ENCODE measurements around the gene CFD.
"Not testable (repeated sequence)": the region's sequence is repeated elsewhere in the genome, so short reads cannot be mapped to it uniquely, and the experiment has no call there.

The CFD gene

DNA sequence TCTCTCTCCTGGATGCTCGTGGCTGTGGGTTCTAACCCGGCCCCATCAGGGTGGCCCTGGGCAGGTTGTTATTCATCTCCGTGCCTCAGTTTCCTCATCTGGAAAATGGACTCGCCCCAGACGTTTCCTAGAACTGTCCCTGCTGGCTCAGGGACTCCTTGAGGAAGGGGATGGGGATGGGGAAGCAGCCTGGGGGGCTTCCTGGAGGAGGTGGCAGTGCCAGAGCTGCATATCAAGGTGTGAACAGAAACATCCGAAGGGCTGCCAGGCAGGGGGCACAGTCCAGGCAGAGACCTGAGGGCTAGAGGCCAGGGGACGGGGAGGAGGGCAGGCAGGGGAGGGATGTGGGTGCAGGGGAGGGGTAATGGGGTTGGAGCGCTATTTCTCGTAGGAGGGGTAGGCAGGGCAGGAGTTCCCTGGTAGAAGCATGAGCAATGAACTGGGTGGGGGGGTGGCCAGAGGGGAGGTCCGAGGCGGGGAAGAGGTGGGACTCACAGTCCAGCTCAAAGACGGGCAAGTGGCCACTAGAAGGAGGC lies 11.0 kb upstream of the CFD start:
- Histone ChIP-seq H3K9ac (ENCODE audit: low read length) (no peak overlapping the region), H3K4me1 (ENCODE audit: control insufficient read depth, low read depth, low read length) (no peaks in the 10 kb centered on the region), H3K27me3 (ENCODE audit: control insufficient read depth, insufficient read depth, low read length) (peaks cover 11% of the 10 kb centered on the region), H3K9me3 (ENCODE audit: control insufficient read depth, low read depth, low read length) (no peaks in the 10 kb centered on the region), H3K36me3 (ENCODE audit: control insufficient read depth, low read depth, low read length) (no peaks in the 10 kb centered on the region), H3K4me3 (ENCODE audit: low read length) (no peak overlapping the region), H3K27ac (ENCODE audit: low read length) (no peak overlapping the region)

DNA sequence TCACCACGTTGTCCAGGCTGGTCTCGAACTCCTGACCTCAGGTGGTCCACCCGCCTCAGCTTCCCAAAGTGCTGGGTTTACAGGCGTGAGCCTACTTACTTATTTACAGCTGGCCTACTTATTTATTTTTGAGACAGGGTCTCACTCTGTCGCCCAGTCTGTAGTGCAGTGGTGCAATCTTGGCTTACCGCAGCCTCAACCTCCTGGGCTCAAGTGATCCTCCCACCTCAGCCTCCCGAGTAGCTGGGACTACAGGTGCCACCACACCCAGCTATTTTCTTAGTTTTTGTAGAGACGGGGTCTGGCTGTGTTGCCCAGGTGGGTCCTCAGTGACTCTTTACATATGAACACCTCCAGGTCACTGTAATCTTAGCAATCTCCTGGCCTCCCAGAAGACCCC lies 10.3 kb upstream of the CFD start:
- not testable (repeated sequence) for H3K27ac ChIP-seq (ENCODE audit: low read length); H3K36me3 ChIP-seq (ENCODE audit: control insufficient read depth, low read depth, low read length); H3K27me3 ChIP-seq (ENCODE audit: control insufficient read depth, insufficient read depth, low read length); H3K4me3 ChIP-seq (ENCODE audit: low read length); H3K4me1 ChIP-seq (ENCODE audit: control insufficient read depth, low read depth, low read length); H3K9ac ChIP-seq (ENCODE audit: low read length); H3K9me3 ChIP-seq (ENCODE audit: control insufficient read depth, low read depth, low read length)

DNA sequence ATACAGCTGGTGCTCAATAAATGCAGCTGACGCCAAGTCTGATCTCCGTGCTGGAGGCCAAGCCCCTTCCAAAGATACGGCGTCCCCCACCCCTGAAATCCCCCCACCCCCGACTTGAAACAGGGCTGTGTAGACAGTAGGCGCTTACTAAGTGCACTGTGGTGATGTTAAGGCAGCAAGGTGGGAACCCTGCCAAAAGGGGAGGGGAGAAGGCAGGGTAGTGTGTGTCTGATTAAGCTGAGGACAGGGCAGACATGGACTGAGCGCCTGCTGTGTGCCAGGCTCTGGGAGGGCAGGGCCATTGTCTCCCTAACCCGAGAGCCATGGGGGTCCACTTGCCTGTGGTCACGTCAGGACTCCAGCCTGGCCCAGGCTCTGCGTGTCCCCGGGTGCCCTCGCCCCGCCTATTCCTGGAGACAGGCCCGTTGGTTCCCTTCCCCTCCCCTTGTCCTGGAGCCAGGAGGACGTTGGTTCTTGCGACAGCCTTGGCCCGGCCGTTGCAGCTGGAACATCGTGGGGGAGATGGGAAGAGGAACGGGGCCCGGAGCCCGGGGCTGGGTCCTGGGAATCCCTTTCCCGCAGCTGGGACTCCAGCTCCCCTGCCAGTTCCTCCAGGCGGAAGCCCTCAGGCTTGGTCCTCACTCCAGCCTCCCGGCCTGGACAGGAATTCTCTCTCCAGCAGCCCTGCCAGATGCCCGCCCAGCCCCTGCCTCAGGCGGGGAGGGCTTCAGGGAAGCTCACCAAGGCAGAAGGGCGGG lies 9.1 kb upstream of the CFD start:
- no peaks in the 10 kb centered on the region for H3K36me3 ChIP-seq (ENCODE audit: control insufficient read depth, low read depth, low read length)
- no peaks in the 10 kb centered on the region for H3K27me3 ChIP-seq (ENCODE audit: control insufficient read depth, insufficient read depth, low read length)

GRCh38 chr19:850979-851335 lies 8.5 kb upstream of the CFD start:
- H3K36me3 ChIP-seq (ENCODE audit: control insufficient read depth, low read depth, low read length), result no peaks in the 10 kb centered on the region
- H3K9ac ChIP-seq (ENCODE audit: low read length), result no peak overlapping the region
- no peak overlapping the region for H3K27ac ChIP-seq (ENCODE audit: low read length)
- H3K4me3 ChIP-seq (ENCODE audit: low read length), result no peak overlapping the region
- H3K9me3 ChIP-seq (ENCODE audit: control insufficient read depth, low read depth, low read length), result no peaks in the 10 kb centered on the region
- H3K4me1 ChIP-seq (ENCODE audit: control insufficient read depth, low read depth, low read length), result no peaks in the 10 kb centered on the region
- no peaks in the 10 kb centered on the region for H3K27me3 ChIP-seq (ENCODE audit: control insufficient read depth, insufficient read depth, low read length)

More for the DNA sequence above, 9.1 kb upstream of the CFD start:
- Histone ChIP-seq H3K4me1 (ENCODE audit: control insufficient read depth, low read depth, low read length) (no peaks in the 10 kb centered on the region), H3K9me3 (ENCODE audit: control insufficient read depth, low read depth, low read length) (no peaks in the 10 kb centered on the region), H3K9ac (ENCODE audit: low read length) (no peak overlapping the region), H3K4me3 (ENCODE audit: low read length) (no peak overlapping the region), H3K27ac (ENCODE audit: low read length) (no peak overlapping the region)

DNA sequence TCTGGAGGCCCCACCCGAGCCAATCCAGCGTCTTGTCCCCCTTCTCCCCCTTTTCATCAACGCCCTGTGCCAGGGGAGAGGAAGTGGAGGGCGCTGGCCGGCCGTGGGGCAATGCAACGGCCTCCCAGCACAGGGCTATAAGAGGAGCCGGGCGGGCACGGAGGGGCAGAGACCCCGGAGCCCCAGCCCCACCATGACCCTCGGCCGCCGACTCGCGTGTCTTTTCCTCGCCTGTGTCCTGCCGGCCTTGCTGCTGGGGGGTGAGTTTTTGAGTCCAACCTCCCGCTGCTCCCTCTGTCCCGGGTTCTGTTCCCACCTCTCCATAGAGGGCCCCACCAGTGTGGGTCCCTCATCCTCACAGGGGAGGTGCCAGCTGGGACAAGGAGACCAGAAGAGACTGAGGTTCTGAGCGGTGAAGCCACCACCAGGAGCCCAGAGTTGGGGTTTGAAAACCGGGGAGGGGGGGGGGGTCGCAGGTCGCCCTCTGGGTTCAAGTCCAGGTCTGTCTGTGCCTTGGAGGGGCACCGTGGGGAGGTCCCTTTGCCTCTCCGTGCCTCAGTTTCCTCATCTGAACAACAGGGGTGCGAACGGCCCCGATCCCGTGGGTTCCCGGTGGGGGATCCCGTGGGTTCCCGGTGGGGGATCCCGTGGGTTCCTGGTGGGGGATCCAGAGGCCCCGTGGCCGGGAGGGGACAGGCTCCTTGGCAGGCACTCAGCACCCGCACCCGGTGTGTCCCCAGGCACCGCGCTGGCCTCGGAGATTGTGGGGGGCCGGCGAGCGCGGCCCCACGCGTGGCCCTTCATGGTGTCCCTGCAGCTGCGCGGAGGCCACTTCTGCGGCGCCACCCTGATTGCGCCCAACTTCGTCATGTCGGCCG lies 7.1 kb upstream of the CFD start, which contains the start of gene ELANE:
ELANE (plus strand) TSS at position 168 of the 878 bp plus-strand sequence; CDS start at position 194, 26 bp downstream.
- H3K4me3 ChIP-seq (ENCODE audit: low read length), result no peak within 1 kb of the TSS
- H3K27ac ChIP-seq (ENCODE audit: low read length), result no peak within 1 kb of the TSS
- H3K9me3 ChIP-seq (ENCODE audit: control insufficient read depth, low read depth, low read length), result no peaks in the 10 kb centered on the region
- H3K9ac ChIP-seq (ENCODE audit: low read length), result no peak within 1 kb of the TSS
- H3K27me3 ChIP-seq (ENCODE audit: control insufficient read depth, insufficient read depth, low read length), result no peaks in the 10 kb centered on the region
- no peaks in the 10 kb centered on the region for H3K4me1 ChIP-seq (ENCODE audit: control insufficient read depth, low read depth, low read length)
- no peaks in the 10 kb centered on the region for H3K36me3 ChIP-seq (ENCODE audit: control insufficient read depth, low read depth, low read length)

DNA sequence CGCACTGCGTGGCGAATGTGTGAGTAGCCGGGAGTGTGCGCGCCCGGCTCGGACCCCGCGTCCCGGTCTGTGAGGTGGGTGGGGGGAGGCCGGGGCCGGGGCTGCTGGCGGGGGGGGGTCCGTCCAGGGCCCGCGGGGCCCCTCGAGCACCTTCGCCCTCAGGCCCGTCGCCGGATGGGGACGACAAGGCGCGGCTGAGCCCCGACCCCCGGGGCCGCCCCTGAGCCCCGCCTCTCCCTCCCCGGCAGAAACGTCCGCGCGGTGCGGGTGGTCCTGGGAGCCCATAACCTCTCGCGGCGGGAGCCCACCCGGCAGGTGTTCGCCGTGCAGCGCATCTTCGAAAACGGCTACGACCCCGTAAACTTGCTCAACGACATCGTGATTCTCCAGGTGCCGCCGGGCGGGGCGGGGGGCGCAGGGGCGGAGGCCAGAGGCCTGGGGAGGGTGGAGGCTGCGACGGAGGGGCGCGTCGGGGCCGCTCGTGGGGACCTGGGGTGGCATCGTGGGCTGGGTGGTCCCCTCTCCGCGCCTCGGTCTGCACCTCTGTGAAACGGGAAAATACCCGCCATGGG lies 6.4 kb upstream of the CFD start:
- H3K9ac ChIP-seq (ENCODE audit: low read length), result no peak overlapping the region
- H3K36me3 ChIP-seq (ENCODE audit: control insufficient read depth, low read depth, low read length), result no peaks in the 10 kb centered on the region
- no peaks in the 10 kb centered on the region for H3K4me1 ChIP-seq (ENCODE audit: control insufficient read depth, low read depth, low read length)
- H3K4me3 ChIP-seq (ENCODE audit: low read length), result no peak overlapping the region
- H3K27ac ChIP-seq (ENCODE audit: low read length), result no peak overlapping the region
- H3K27me3 ChIP-seq (ENCODE audit: control insufficient read depth, insufficient read depth, low read length), result no peaks in the 10 kb centered on the region
- H3K9me3 ChIP-seq (ENCODE audit: control insufficient read depth, low read depth, low read length), result no peaks in the 10 kb centered on the region

- H3K4me1 ChIP-seq (ENCODE audit: control insufficient read depth, low read depth, low read length); H3K9me3 ChIP-seq (ENCODE audit: control insufficient read depth, low read depth, low read length); H3K27me3 ChIP-seq (ENCODE audit: control insufficient read depth, insufficient read depth, low read length); H3K36me3 ChIP-seq (ENCODE audit: control insufficient read depth, low read depth, low read length); H3K27ac ChIP-seq (ENCODE audit: low read length); H3K4me3 ChIP-seq (ENCODE audit: low read length); H3K9ac ChIP-seq (ENCODE audit: low read length): not testable (repeated sequence)
These were observed 5.7 kb upstream of the CFD start for GRCh38 chr19:853614-854220.

DNA sequence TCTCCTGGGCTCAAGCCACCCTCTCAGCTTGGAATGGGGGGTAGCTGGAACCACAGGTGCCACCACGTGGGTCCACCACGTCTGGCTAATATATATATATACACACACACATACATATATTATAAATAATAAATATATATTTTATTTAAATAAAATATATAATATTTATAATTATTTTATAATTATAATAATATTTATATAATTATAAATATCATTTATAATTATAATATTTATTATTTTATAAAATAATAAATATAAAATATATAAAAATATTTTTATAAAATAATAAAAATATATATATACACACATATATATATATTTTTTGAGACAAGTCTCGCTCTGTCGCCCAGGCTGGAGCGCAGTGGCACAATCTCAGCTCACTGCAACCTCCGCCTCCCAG lies 4.9 kb upstream of the CFD start:
- no peak overlapping the region for H3K4me3 ChIP-seq (ENCODE audit: low read length)
- no peaks in the 10 kb centered on the region for H3K36me3 ChIP-seq (ENCODE audit: control insufficient read depth, low read depth, low read length)
- H3K27me3 ChIP-seq (ENCODE audit: control insufficient read depth, insufficient read depth, low read length), result peaks cover 10% of the 10 kb centered on the region
- no peak overlapping the region for H3K9ac ChIP-seq (ENCODE audit: low read length)
- no peak overlapping the region for H3K27ac ChIP-seq (ENCODE audit: low read length)
- no peaks in the 10 kb centered on the region for H3K9me3 ChIP-seq (ENCODE audit: control insufficient read depth, low read depth, low read length)
- no peaks in the 10 kb centered on the region for H3K4me1 ChIP-seq (ENCODE audit: control insufficient read depth, low read depth, low read length)

DNA sequence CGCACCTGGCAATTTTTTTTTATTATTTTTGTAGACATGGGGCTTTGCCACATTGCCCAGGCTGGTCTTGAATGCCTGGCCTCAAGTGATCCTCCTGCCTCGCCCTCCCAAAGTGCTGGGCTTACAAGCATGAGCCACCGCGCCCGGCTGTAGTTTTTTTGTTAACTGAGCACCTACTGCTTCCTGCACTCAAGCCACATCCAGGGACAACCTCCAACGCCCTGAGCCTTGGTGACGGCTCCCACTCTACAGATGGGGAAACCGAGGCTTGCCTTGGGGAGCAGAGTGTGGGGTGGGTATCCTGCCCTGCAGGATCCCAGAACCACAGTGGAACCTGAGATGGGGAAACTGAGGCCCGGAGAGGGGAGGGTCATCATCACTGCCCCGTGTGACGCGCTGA lies 4.3 kb upstream of the CFD start:
- Histone ChIP-seq H3K27ac (ENCODE audit: low read length) (no peak overlapping the region), H3K27me3 (ENCODE audit: control insufficient read depth, insufficient read depth, low read length) (peaks cover 16% of the 10 kb centered on the region), H3K9ac (ENCODE audit: low read length) (no peak overlapping the region), H3K4me1 (ENCODE audit: control insufficient read depth, low read depth, low read length) (no peaks in the 10 kb centered on the region), H3K4me3 (ENCODE audit: low read length) (no peak overlapping the region), H3K36me3 (ENCODE audit: control insufficient read depth, low read depth, low read length) (no peaks in the 10 kb centered on the region), H3K9me3 (ENCODE audit: control insufficient read depth, low read depth, low read length) (no peaks in the 10 kb centered on the region)

DNA sequence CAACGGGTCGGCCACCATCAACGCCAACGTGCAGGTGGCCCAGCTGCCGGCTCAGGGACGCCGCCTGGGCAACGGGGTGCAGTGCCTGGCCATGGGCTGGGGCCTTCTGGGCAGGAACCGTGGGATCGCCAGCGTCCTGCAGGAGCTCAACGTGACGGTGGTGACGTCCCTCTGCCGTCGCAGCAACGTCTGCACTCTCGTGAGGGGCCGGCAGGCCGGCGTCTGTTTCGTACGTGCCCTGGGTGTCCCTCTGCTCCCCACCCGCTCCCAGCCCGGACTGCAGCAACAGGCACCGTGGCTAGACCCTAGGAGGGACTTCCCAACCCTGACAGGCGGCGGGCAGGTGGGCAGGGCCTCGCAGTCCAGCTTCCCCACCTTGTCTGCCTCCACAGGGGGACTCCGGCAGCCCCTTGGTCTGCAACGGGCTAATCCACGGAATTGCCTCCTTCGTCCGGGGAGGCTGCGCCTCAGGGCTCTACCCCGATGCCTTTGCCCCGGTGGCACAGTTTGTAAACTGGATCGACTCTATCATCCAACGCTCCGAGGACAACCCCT lies 3.8 kb upstream of the CFD start:
- no peaks in the 10 kb centered on the region for H3K4me1 ChIP-seq (ENCODE audit: control insufficient read depth, low read depth, low read length)
- no peak overlapping the region for H3K9ac ChIP-seq (ENCODE audit: low read length)
- H3K9me3 ChIP-seq (ENCODE audit: control insufficient read depth, low read depth, low read length), result no peaks in the 10 kb centered on the region
- no peak overlapping the region for H3K27ac ChIP-seq (ENCODE audit: low read length)
- H3K4me3 ChIP-seq (ENCODE audit: low read length), result no peak overlapping the region
- no peaks in the 10 kb centered on the region for H3K36me3 ChIP-seq (ENCODE audit: control insufficient read depth, low read depth, low read length)
- peaks cover 21% of the 10 kb centered on the region for H3K27me3 ChIP-seq (ENCODE audit: control insufficient read depth, insufficient read depth, low read length)

- no peak overlapping the region for H3K4me3 ChIP-seq (ENCODE audit: low read length)
- no peak overlapping the region for H3K27ac ChIP-seq (ENCODE audit: low read length)
- no peaks in the 10 kb centered on the region for H3K4me1 ChIP-seq (ENCODE audit: control insufficient read depth, low read depth, low read length)
- peaks cover 33% of the 10 kb centered on the region for H3K27me3 ChIP-seq (ENCODE audit: control insufficient read depth, insufficient read depth, low read length)
- H3K9ac ChIP-seq (ENCODE audit: low read length), result no peak overlapping the region
- H3K9me3 ChIP-seq (ENCODE audit: control insufficient read depth, low read depth, low read length), result no peaks in the 10 kb centered on the region
- no peaks in the 10 kb centered on the region for H3K36me3 ChIP-seq (ENCODE audit: control insufficient read depth, low read depth, low read length)
These were observed 1.2 kb upstream of the CFD start for GRCh38 chr19:858284-858683.
